Hindlimb muscle (tissue), 1 donor: ENCODE data around the gene DOCK4. TPM values are rescaled to one million over a fixed set of nuclear protein-coding genes. Genes with fewer than 3 reads are reported as not detected.

Experiments
- DNase-seq: peaks from one replicate; pipeline ENCODE4 v3.0.0-alpha.2; 2013
- polyA plus RNA-seq: library from polyadenylated mRNA; unstranded; fragments of 120-200 nt; gene quantifications from one replicate; pipeline ENCODE4 v1.2.1, GENCODE V29; 2013; ENCODE audit not compliant: insufficient read length

Gene DOCK4
- polyA plus RNA-seq, 1 donor = 10.6 TPM

GRCh38 chr7:111711426-111712065 lies 494.7 kb downstream of the DOCK4 start:
- no peak for DNase-seq

GRCh38 chr7:111710839-111711380 lies 495.3 kb downstream of the DOCK4 start:
- DNase-seq = no peak

GRCh38 chr7:111708072-111708471 lies 498.1 kb downstream of the DOCK4 start:
- no peak for DNase-seq

GRCh38 chr7:111705807-111706206 lies 500.4 kb downstream of the DOCK4 start:
- DNase-seq = no peak

GRCh38 chr7:111697771-111698170 lies 508.4 kb downstream of the DOCK4 start:
- no peak for DNase-seq

GRCh38 chr7:111694376-111694775 lies 511.8 kb downstream of the DOCK4 start:
- no peak for DNase-seq

- no peak for DNase-seq
These were observed 515.7 kb downstream of the DOCK4 start for GRCh38 chr7:111690364-111691111.

GRCh38 chr7:111685349-111685748 lies 520.9 kb downstream of the DOCK4 start:
- no peak for DNase-seq

- DNase-seq = no peak
These were observed 523.4 kb downstream of the DOCK4 start for GRCh38 chr7:111682588-111683340.

- DNase-seq = no peak
These were observed 525.0 kb downstream of the DOCK4 start for GRCh38 chr7:111681242-111681641.

- no peak for DNase-seq
These were observed 527.2 kb downstream of the DOCK4 start for GRCh38 chr7:111678986-111679385.

- no peak for DNase-seq
These were observed 527.9 kb downstream of the DOCK4 start for GRCh38 chr7:111678281-111678680.

- no peak for DNase-seq
These were observed 528.4 kb downstream of the DOCK4 start for GRCh38 chr7:111677848-111678247.

- DNase-seq = no peak
These were observed 529.4 kb downstream of the DOCK4 start for GRCh38 chr7:111676811-111677210.

Other genes starting within 250 kb of the DOCK4 start
- 25.4 TPM for gene ZNF277, start 296 bp upstream of the DOCK4 start, polyA plus RNA-seq
- gene IFRD1, start 244.1 kb upstream of the DOCK4 start, polyA plus RNA-seq = 29.9 TPM